ENCODE data around the gene HMG20B.

Gene HMG20B

GRCh38 chr19:3537101-3537437 lies 35.7 kb upstream of the HMG20B start:
- H3K4me3 ChIP-seq (ENCODE audit: low read depth, low read length) = no peak overlapping the region
- no peak for TF ChIP-seq CTCF (IDR thresholded peaks at IDR 0.05; ENCODE audit: borderline replicate concordance, insufficient read depth, low read depth, low read length)

- H3K4me3 ChIP-seq (ENCODE audit: low read depth, low read length) = no peak overlapping the region
- no peak for TF ChIP-seq CTCF (IDR thresholded peaks at IDR 0.05; ENCODE audit: borderline replicate concordance, insufficient read depth, low read depth, low read length)
Measured at GRCh38 chr19:3537438-3538240, 35.1 kb upstream of the HMG20B start.

- no peak for TF ChIP-seq CTCF (IDR thresholded peaks at IDR 0.05; ENCODE audit: borderline replicate concordance, insufficient read depth, low read depth, low read length)
- H3K4me3 ChIP-seq (ENCODE audit: low read depth, low read length) = no peak overlapping the region
Measured at GRCh38 chr19:3538258-3538929, 34.4 kb upstream of the HMG20B start.

- no peak within 1 kb of the TSS for H3K4me3 ChIP-seq (ENCODE audit: low read depth, low read length)
- TF ChIP-seq CTCF (IDR thresholded peaks at IDR 0.05; ENCODE audit: borderline replicate concordance, insufficient read depth, low read depth, low read length) = no peak
Measured at GRCh38 chr19:3538965-3539755, 33.6 kb upstream of the HMG20B start, which contains the start of gene TEKTIP1. TEKTIP1 (plus strand) TSS chr19:3539174; CDS start chr19:3539178, 4 bp downstream.

- no peak overlapping the region for H3K4me3 ChIP-seq (ENCODE audit: low read depth, low read length)
- TF ChIP-seq CTCF (IDR thresholded peaks at IDR 0.05; ENCODE audit: borderline replicate concordance, insufficient read depth, low read depth, low read length) = no peak
Measured at GRCh38 chr19:3539756-3540118, 33.0 kb upstream of the HMG20B start.

GRCh38 chr19:3543150-3544057 lies 29.3 kb upstream of the HMG20B start:
- no peak overlapping the region for H3K4me3 ChIP-seq (ENCODE audit: low read depth, low read length)
- TF ChIP-seq CTCF (IDR thresholded peaks at IDR 0.05; ENCODE audit: borderline replicate concordance, insufficient read depth, low read depth, low read length) = no peak

All from GM12875 (cell line).